ENCODE measurements around the gene JMJD6.
A peak's percentile ranks its signal among the peaks of the same experiment; 100 is the strongest.

The JMJD6 gene

DNA sequence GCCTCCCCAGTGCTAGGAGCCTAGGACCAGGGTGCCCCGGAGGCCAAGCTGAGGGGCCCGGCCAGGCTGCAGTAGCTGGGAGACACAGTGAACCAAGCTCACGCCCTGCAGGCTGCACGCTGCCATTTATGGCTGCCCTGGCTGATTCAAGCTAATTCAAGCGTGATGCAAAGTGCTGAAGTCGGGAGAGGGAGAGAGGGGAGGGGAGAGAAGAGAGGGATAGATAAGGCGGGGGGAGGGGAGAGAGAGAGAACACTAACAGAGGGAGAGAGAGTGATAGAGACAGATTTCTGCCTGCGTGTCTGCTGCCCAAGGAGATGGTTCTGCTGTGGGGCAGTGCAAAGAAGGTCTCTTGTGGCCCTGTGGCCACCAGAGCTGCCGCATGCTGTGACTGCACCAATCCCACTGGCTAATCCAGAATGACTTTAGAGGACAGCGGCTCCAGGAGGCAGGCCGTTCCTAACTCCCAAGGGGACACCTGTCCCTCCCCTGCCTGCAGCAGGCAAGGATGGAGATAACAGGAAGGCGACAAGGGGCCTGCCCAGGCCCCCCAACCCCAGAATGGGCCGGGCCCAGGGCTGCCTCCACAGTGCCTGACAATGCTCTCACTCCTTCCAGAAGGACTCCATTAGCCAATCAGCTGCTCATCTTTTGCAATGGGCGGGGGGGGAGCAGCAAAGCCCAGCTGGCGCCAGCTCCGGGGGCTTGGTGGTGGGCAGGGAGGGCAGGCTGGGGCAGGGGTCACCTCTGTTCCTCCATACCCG lies 28.5 kb downstream of the JMJD6 start:
- peak; percentile 74 for DNase-seq (ENCODE audit: low spot score)

GRCh38 chr17:76696763-76697701 lies 29.4 kb downstream of the JMJD6 start:
- no peak for DNase-seq (ENCODE audit: low spot score)

DNA sequence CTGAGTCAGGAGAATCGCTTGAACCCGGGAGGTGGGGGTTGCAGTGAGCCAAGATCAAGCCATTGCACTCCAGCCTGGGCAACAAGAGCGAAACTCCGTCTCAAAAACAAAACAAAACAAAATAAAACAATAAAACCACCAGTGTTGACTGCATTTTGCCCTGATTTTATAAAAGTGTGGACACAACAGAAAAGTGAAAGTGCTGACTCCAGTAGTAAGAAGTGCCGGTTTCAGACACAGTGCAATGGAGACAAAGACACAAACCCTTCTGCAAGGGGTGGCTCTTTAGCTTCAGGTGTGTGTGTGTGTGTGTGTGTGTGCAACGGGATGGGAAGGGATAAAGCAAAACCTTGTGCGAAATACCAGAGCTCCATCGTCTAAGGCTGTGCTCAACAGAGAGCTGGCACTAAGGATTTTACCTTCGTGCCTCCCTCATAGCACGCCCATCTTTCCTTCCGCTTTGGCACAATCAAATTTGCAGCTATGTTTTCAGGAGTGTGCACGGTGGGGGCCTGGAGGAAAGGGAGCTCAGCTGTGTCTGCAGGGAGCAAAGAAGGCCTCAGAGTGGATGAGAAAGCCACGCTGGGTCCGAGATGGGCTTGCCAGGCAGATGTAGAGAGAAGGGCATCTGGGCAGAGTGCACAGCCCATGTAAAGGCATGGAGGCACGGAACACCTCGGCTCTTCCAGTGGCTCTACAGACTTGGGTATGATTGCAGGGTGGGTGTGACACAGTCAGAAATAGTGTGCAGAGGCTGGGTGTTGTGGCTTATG lies 31.2 kb downstream of the JMJD6 start:
- no peak for DNase-seq (ENCODE audit: low spot score)

DNA sequence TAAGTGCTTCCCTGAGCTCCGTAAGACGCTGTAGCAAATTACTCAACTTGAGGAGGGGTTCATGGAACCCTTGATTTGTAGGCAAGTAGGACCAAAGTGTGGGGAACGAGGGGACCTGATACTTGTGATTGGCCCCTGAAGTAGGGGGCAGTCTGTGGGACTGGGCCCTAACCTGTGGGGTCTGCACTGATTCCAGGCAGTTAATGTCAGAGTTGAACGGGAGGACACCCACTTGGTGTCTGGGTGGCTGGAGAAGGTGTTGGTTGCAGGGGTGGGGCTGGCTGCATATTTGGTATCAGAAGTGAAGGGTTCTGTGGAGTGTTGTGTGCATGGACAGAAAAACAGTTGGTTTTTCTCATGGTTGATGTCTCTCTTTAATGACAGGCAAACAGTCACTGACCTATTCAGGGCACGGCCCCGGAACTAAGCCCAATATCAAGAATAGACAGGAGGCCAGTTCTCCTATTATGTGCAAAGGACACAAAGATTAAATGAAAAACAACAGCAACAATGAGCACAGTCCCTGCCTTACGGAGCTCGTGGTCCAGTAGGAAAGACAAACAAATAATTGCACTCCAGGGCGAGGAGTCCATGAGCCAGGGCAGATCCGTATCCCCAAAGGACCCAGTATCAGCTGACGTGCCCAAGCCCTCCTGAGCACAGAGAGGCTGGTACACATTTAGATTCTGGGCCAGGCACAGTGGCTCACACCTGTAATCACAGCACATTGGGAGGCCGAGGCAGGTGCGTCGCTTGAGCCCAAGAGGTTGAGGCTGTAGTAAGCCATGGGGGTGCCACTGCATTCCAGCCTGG lies 34.8 kb downstream of the JMJD6 start:
- DNase-seq (ENCODE audit: low spot score): no peak

DNA sequence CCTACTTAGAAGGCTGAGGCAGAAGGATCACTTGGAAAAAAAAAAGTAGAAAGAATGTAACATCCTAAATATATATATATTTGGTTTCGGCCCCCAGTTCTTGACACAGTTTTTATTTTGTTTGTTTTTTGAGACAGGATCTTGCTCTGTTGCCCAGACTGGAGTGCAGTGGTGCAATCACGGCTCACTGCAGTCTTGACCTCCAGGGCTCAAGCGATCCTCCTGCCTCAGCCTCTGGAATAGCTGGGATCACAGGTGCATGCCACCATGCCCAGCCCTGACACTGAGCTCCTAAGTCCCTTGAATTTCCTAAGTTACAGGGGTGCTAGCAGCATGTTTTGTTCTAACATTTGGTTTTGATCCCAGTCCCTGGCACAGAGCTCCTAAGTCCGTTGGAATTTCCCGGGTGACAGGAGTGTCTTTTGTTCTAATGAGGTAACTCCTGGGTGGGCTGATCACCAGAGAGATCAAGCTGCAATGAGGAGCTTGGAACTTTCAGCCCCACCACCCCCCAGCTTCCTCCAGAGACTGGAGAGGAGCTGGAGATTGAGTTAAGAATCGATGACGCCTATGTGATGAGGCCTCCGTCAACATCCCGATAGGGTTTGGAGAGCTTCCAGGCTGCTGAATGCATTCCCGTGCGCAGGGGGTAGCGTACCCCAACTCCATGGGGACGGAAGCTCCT lies 35.7 kb downstream of the JMJD6 start:
- DNase-seq (ENCODE audit: low spot score): no peak

GRCh38 chr17:76689859-76690258 lies 36.5 kb downstream of the JMJD6 start:
- no peak for DNase-seq (ENCODE audit: low spot score)

- DNase-seq (ENCODE audit: low spot score): no peak
Measured at GRCh38 chr17:76688165-76688622, 38.2 kb downstream of the JMJD6 start.

DNA sequence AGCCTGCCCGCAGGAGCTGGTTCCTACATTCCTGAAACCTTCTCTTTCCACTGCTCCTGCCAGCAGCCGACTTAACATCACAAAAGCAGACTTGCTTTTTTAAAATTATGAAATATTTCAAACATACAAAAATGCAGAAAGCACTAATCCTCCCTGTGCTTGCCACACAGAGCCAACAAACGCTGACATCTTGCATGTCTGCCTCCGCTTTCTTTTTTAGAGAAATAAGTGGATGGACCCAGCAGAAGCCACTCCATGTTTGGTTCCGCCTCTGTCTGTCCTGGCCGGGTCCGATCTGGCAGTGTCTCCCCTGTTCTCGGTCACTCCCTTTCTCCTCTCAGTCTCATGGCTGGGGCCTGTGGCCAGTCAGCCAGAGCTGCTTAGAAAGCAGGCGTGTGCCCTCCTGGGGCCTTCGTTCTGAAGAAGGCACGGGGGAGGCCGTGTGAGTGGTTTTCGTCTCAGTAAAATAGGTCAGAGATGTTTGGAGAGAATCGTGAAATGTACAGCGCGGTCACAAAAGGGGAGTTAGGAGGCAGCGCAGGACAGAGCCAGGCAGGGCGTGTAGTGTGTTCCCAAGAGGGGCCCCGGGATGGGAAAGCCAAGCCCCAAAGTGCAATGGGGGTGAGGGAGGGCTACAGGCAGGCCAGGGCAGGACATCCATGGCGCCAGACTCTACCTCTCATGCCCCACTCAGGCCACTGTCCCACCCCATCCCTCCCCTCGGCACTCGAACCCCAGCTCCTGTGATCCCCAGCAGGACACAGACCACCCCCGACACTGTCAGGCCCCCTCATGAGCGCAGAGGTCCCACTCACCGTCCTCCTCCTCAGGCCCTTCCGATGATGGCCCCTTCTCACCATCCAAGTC lies 38.9 kb downstream of the JMJD6 start:
- DNase-seq (ENCODE audit: low spot score): no peak

DNA sequence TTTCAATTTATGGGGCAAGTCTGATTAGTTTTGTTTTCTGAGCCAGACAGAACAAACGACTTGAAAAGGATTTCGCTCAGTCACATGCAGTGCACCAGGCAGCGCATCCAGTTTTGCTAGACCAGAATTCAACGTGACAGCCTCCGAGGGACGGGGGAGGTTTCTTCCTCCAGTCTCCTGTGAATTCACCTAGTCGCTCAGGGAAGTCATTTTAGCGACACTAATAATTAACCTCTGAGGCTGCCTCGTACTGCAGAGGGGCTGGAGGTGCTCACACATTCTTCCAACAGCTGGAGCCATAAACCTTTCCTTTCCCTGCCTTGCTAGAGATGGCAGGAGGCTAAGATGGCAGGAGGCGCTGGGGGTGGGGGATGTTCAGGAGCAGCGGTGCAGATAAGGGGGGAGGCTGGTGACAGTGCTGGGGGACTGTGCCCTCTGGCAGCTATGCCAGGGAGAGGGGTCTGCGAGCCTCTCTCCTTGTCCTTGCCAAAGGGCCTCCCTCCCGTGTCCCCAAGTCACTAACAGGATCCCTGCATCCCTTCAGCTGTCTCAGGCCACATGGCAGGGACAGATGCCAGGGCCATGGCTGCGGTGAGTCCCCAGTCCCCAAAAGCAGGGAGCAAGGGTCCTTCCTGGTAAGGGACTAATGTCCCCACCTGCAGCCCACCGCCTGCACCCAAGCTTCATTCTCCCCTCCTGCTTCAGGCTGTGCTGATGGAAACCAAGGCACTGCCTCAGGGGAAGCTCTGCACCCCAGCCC lies 39.7 kb downstream of the JMJD6 start:
- DNase-seq (ENCODE audit: low spot score): no peak

DNA sequence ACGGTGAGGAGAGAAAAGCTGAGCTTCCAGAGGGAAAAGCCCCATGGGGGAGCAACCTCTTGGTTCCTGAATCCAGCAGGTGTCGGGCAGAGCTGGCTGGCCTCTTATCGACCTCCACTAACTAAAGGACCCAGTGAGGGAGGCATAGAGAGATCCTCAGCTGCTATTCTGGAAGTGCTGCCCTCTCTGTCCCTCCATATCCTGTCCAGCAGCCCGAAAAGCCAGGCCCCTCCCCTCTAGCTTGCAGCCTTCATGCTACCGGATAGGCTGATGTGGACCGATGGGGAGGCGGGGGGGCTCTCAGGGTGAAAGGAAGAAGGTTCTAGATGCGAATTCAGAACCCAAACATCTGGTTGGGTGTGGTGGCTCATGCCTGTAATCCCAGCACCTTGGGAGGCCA lies 40.6 kb downstream of the JMJD6 start:
- DNase-seq (ENCODE audit: low spot score): no peak

- no peak for DNase-seq (ENCODE audit: low spot score)
Measured at GRCh38 chr17:76685366-76685765, 41.0 kb downstream of the JMJD6 start.

DNA sequence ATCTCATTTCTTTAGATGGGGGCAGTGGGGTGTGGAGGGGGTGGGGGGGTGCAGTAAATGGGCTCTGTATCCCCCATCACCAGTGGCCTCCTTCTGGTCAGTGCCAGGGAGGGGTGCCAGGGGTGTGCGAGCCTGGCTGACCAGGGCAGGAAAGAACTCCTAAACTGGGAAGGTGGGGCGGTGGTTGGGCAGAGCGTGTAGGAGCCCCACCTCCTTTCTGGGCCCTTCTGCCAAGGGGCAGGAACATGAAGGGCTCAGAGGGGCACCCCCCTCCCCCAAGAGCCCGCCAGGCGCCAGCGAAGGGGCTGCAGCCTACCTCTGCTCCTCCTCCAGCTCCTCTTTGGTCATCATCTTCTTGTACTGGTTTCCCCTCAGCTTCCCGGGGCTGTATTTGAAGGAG lies 41.6 kb downstream of the JMJD6 start:
- no peak for DNase-seq (ENCODE audit: low spot score)

DNA sequence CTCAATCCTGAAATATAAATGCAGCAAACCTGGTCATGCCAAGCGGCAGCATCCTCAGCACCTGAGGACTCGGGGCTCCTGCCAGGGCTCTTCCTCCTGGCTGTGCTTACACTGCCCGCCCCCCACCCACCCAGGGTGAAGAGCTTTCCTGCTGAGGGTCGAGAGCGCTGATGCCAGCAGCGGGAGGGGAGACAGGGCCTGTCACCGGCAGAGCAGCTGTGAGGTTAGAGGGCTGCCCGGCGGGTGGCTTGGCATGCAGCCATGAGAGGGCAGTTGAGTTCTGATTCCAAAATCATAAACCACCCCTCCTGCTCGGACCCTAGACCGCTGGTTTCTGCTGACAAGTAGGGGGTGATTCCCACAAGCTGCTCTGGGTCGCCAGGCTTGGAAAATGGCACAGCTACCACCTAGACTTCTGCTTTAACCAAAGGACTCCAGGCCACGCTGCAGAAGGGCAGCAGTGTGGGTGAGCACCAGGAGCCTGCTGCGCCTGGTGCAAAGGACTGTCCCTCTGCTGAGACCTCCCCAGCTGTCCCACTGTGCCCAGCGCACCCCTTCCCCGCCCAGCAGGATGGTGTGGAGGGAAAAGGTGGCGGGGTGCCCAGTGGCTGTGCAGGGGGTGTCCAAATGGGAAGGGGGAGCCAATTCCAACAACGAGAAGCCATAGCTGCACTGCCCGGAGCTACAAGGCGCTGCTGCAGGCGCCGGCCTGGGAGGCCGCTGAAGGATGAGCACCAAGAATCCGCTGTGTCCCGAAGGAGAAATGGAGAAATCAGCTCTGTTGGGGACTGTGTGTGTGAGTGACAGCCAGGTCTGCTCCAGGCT lies 42.3 kb downstream of the JMJD6 start:
- no peak for DNase-seq (ENCODE audit: low spot score)

DNA sequence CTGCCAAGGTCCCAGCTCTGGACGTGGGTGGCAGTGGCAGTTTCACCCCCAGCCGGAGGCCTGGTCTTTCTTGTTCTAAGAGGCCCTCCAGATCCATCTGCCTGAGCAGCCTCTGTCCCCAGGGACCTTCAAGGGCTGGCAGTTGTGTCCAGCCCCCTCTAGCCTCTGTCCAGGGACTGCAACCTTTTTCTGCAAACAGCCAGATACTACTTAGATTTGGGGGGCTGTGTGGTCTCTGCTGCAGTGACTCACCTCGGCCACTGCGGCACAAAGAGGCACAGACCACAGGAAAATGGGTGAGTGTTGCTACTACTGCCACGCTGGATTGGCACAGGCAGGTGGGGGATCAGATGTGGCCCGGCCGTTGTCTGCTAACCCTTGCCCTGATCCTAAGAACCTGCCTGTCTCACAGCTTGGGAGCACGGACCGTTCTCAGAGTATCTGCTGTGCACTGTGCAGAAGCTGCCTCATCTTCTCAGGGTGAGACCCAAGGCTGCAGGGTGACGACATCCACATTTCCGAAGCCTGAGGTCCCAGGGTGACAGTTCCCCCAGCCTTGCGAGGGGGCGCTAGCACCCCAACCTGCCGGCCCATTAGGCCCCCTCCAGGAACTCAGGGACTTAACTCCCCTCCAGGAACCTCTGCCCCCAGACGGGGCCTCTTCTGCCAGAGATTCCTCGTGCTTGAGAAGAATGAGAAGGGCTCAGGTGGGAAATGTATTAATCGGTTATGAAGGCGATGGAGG lies 43.2 kb downstream of the JMJD6 start:
- DNase-seq (ENCODE audit: low spot score): no peak

GRCh38 chr17:76682296-76682695 lies 44.1 kb downstream of the JMJD6 start:
- no peak for DNase-seq (ENCODE audit: low spot score)

GRCh38 chr17:76681222-76682137 lies 44.9 kb downstream of the JMJD6 start:
- DNase-seq (ENCODE audit: low spot score): peak; percentile 90

Measured in D341Med (cell line).